IPS-20b (cell line): ENCODE data around the gene SAMD8.

ENCODE experiments used
- H3K27ac ChIP-seq: one replicate; pipeline ENCODE4 v1.5.1; 2013; ENCODE audit warnings: low read length
- H3K27me3 ChIP-seq: 2 replicates; pipeline ENCODE4 v1.6.1; 2013; ENCODE audit warnings: mild to moderate bottlenecking, low read length, inconsistent platforms; ENCODE audit not compliant: insufficient read depth
- H3K36me3 ChIP-seq: 2 replicates; pipeline ENCODE4 v1.6.1; 2013; ENCODE audit warnings: low read depth, mild to moderate bottlenecking, inconsistent platforms, low read length, moderate library complexity; ENCODE audit not compliant: insufficient read depth
- H3K4me1 ChIP-seq: 2 replicates; pipeline ENCODE4 v1.6.1; 2013; ENCODE audit warnings: mild to moderate bottlenecking, control low read depth, inconsistent platforms, low read length, moderate library complexity; ENCODE audit not compliant: insufficient read depth
- H3K4me3 ChIP-seq: 2 replicates; pipeline ENCODE4 v1.5.1; 2013; ENCODE audit warnings: mild to moderate bottlenecking, low read length, inconsistent platforms
- H3K9ac ChIP-seq: 2 replicates; pipeline ENCODE4 v1.6.1; 2013; ENCODE audit warnings: low read depth, mild to moderate bottlenecking, inconsistent platforms, low read length, moderate library complexity
- H3K9me3 ChIP-seq: 2 replicates; pipeline ENCODE4 v1.6.1; 2013; ENCODE audit warnings: mild to moderate bottlenecking, low read depth, low read length, inconsistent platforms; ENCODE audit not compliant: insufficient read depth

The SAMD8 gene

DNA sequence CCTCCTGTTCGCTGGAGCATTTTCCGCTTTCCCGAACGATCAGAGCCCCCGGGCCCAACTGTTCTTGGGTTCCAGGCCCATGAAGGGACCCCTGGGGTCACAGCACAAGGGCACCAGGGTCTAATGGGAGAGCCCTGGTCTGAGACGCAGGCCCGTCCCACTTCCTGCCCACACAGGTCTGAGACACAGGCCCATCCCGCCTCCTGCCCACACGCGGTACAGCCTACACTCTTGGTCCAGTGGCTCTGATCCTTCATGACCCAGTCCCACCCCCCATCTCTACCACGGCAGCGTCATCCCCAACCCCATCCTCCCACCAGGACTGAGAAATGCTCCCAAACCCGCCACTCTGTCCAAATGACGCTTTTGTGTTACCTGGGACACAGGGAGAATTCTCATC, 38.7 kb upstream of the SAMD8 start:
- H3K27ac ChIP-seq = no peak overlapping the region
- peaks cover 10% of the 10 kb centered on the region; the same call in 1 of the 2 replicates for H3K27me3 ChIP-seq
- no peaks in the 10 kb centered on the region for H3K9me3 ChIP-seq
- H3K4me3 ChIP-seq = no peak overlapping the region
- no peaks in the 10 kb centered on the region for H3K36me3 ChIP-seq
- H3K9ac ChIP-seq = no peak overlapping the region
- peaks cover 11% of the 10 kb centered on the region; the same call in 1 of the 2 replicates for H3K4me1 ChIP-seq

DNA sequence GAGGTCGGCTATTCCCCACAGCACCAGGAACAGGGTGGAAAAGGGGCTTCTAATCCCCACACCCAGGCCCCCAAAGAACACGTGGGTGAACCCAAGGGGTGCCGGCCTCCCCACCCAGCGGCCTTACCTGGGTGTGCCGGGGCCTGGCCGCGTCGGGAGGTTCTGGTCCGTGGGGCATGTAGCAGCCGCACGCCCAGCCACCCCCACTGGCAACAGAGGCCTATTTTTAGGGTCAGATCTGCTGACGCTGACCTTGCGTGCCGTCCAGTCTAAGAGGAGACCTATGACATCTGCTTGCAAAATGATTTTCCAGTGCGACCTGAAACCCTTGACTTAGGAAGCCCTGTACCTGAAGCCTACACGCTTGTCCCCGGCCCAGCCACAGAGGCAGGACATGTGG, 38.0 kb upstream of the SAMD8 start:
- Histone ChIP-seq H3K4me1 (peaks cover 11% of the 10 kb centered on the region; the same call in 1 of the 2 replicates), H3K4me3 (no peak overlapping the region), H3K9me3 (no peaks in the 10 kb centered on the region), H3K27ac (no peak overlapping the region), H3K9ac (no peak overlapping the region), H3K36me3 (no peaks in the 10 kb centered on the region), H3K27me3 (peaks cover 10% of the 10 kb centered on the region; the same call in 1 of the 2 replicates)

DNA sequence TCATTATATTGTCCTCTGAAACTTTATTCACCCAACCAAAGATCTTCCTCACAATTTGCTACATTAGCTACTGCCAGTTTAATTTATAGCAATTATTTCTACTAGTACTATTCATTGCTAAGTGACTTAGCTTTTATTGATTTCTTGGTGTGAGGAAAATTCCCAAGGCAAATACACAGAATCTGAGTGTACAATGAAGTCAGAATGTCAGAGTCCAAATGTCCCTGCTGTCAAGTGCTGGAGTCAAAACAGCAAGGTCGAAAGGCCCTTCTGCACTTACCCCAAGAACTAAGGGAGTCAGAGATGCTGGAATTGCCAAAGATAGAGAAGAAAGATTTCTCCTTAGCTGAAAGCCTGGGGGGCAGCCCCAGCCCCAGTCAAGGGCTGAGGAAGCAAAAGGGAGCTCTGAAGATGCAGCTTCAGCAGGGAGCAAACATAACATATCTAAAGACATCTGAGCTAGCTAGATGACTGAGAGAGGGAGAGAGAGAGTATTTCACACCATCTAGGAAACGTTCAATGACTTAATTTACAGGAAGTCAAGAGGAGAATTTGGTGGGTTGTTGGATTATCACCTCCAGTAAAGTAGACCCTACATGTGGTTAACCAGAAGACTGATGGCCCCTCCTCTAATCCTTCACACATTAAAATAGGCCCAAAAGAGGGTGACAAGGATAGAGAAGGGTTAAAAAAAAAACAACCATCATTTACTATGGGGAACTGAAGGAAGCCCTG, 36.6 kb upstream of the SAMD8 start:
- Histone ChIP-seq H3K27me3 (peaks cover 10% of the 10 kb centered on the region; the same call in 1 of the 2 replicates), H3K9ac (no peak overlapping the region), H3K4me3 (no peak overlapping the region), H3K9me3 (no peaks in the 10 kb centered on the region), H3K36me3 (no peaks in the 10 kb centered on the region), H3K4me1 (peaks cover 13% of the 10 kb centered on the region; the same call in 1 of the 2 replicates), H3K27ac (no peak overlapping the region)

DNA sequence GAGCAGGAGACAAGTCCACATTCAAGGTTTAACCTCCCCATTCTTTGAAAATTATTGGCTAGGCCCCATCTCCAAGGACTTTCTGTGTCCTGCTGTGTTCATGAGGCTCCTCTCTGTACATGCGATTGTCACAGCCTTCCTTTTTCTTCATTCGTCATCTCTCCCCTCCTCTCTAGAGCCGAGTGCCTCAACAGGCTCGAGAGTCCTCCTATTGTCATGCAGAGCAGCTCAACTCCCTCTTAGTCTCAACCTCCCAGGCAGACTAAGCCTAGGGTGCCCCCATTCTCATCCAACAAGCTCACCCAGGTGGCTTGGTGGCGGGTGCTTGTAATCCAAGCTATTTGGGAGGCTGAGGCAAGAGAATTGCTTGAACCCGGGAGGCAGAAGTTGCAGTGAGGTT, 35.1 kb upstream of the SAMD8 start:
- H3K27ac ChIP-seq = no peak overlapping the region
- H3K27me3 ChIP-seq = peaks cover 20% of the 10 kb centered on the region; the same call in 1 of the 2 replicates
- no peak overlapping the region for H3K9ac ChIP-seq
- no peaks in the 10 kb centered on the region; the same call in 1 of the 2 replicates for H3K9me3 ChIP-seq
- H3K4me1 ChIP-seq = peaks cover 18% of the 10 kb centered on the region; the same call in 1 of the 2 replicates
- no peak overlapping the region for H3K4me3 ChIP-seq
- no peaks in the 10 kb centered on the region for H3K36me3 ChIP-seq

DNA sequence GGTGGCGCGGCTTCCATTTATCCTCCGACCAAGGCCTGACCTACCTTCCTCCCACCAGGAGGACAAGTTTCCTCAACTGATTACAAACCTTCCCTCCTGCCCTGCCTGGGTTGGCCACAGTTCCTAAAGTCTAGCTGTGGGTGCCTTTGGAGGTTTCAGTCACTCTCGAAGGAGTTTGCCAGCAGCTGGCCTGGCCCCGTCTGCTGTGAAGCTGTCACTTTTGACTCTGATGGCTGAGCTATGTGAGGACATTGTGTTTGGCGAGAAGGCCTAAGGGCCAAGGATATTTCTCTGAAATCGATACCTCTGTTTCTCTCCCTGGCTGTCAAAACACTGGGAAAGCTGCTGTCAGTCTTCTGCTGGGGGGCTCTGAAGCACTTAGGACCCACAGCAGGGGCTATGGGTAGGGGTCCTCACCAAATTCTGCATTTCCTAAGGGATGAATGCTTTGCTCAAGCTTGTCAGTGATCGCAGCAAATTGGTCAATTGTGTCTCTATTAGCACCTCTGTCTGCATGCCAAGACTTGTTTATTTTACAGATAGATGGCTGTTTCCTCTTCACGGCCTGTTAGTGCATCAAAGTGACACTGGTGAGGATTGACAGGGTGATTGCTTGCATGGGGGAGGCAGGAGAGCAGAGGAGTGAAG, 31.9 kb upstream of the SAMD8 start:
- no peak overlapping the region for H3K27ac ChIP-seq
- peaks cover 30% of the 10 kb centered on the region; the same call in 1 of the 2 replicates for H3K27me3 ChIP-seq
- no peak overlapping the region for H3K4me3 ChIP-seq
- no peaks in the 10 kb centered on the region; the same call in 1 of the 2 replicates for H3K9me3 ChIP-seq
- no peaks in the 10 kb centered on the region for H3K36me3 ChIP-seq
- H3K9ac ChIP-seq = no peak overlapping the region
- peaks cover 25% of the 10 kb centered on the region; the same call in 1 of the 2 replicates for H3K4me1 ChIP-seq

DNA sequence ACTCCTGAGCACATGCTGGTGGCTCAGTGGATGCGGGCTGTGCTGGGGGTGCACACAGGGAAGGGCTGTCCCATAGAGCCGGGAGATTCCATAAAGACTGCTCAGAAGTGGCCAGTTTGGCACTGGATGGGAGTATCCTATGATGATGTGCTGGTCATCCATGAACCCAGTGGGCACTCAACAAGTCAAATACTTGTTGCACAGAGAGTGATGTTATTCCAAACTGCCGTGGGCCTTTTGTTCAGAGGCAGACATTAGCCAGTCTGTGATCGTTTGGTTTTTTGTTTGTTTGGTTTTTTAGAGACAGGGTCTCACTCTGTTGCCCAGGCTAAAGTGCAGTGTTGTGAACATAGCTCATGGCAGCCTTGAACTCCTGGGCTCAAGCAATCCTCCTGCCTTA, 30.9 kb upstream of the SAMD8 start:
- H3K27me3 ChIP-seq = peaks cover 28% of the 10 kb centered on the region; the same call in 1 of the 2 replicates
- no peaks in the 10 kb centered on the region for H3K36me3 ChIP-seq
- H3K4me3 ChIP-seq = no peak overlapping the region
- no peak overlapping the region for H3K27ac ChIP-seq
- H3K9me3 ChIP-seq = no peaks in the 10 kb centered on the region; the same call in 1 of the 2 replicates
- H3K4me1 ChIP-seq = peaks cover 29% of the 10 kb centered on the region; the same call in 1 of the 2 replicates
- H3K9ac ChIP-seq = no peak overlapping the region

DNA sequence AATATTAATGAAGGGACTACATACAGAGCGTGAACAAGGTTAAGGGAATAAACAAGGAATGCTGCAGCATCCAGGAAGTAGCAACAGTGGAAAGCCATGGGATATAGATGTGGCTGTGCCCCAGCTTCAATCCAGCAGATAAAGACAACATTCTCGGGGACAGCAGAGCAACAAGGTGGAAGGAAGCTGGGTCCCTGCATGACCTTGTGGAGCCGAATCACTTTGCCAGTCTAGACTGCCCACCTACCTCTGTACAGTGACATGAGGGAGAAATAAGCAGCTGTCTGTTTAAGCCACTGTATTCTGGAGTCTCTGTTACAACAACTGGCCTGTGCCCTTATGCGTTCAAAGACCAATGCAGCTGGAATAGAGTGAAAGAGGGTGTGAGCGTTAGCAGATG, 30.1 kb upstream of the SAMD8 start:
- H3K4me1 ChIP-seq = peaks cover 22% of the 10 kb centered on the region; the same call in 1 of the 2 replicates
- peaks cover 26% of the 10 kb centered on the region; the same call in 1 of the 2 replicates for H3K27me3 ChIP-seq
- H3K27ac ChIP-seq = no peak overlapping the region
- no peaks in the 10 kb centered on the region for H3K36me3 ChIP-seq
- H3K9ac ChIP-seq = no peak overlapping the region
- no peak overlapping the region for H3K4me3 ChIP-seq
- H3K9me3 ChIP-seq = no peaks in the 10 kb centered on the region; the same call in 1 of the 2 replicates

DNA sequence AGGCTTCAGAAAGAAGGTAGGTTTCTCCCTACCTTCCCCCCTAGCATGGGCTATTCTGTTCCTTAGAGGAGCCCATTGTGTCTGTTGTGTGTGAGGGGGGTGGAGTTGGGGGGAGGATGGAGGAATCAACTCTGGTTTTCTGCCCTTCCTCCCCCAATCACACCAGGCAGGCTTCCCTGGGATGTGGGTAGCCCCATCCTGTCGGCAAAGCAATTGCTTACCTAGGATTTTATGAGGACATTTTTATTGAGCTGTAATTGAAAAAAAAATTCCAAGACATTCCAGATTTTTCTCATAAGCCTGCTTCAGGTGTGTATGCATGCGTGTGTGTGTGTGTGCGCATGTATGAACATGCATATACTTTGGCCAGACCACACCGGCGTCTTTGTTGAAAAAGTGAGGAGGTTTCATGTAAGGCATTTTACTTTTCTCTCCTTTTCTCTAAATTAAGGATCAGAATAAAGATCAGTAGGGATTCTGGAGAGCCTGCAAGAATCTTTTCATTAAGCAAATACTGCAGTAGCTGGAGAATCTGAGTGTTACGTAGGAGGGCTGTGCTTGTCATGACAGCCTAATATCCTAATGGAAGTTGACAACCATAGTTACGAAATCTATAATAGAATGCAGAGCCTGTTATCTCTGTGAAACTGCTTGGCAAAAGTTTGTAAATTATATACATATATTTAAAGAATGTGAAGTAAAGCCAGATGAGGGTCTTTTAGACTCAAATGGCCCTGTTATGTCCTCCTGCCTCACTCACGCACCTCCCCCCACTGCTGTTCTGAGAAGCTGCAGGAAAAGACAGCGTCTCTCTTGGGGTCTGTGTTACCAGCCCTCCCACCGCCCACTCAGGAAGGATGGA, 27.3 kb upstream of the SAMD8 start:
- H3K4me1 ChIP-seq = peaks cover 18% of the 10 kb centered on the region; the same call in 1 of the 2 replicates
- no peak overlapping the region for H3K27ac ChIP-seq
- H3K9ac ChIP-seq = no peak overlapping the region
- H3K4me3 ChIP-seq = no peak overlapping the region
- no peaks in the 10 kb centered on the region for H3K36me3 ChIP-seq
- peaks cover 26% of the 10 kb centered on the region; the same call in 1 of the 2 replicates for H3K27me3 ChIP-seq
- H3K9me3 ChIP-seq = no peaks in the 10 kb centered on the region; the same call in 1 of the 2 replicates

DNA sequence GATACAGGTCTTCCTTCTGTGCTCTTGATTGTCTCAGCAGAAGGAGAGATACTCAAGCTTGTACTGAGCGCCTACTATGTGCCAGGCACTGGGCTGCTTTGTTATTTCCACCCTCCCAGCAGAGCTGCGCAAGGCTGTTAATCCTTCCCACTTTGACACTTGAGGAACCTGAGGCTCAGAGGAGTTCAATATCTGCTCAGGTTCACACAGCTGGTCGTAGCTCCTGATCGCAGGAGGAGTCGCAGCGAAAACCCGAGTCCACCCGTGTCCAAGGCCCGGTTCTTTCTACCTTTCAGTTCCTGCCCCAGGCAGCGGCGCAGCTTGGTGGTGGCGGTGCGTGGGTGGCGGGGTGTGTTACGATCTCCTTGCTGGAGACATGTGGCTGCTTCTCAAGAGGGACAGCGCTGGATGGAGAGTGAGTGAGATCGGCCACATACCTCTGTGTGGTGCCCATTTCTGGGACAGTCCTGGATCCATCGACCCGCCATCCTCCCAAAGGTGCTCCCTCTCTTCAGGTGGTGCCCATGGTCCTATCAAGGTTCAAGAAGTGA, 26.5 kb upstream of the SAMD8 start:
- no peak overlapping the region for H3K27ac ChIP-seq

DNA sequence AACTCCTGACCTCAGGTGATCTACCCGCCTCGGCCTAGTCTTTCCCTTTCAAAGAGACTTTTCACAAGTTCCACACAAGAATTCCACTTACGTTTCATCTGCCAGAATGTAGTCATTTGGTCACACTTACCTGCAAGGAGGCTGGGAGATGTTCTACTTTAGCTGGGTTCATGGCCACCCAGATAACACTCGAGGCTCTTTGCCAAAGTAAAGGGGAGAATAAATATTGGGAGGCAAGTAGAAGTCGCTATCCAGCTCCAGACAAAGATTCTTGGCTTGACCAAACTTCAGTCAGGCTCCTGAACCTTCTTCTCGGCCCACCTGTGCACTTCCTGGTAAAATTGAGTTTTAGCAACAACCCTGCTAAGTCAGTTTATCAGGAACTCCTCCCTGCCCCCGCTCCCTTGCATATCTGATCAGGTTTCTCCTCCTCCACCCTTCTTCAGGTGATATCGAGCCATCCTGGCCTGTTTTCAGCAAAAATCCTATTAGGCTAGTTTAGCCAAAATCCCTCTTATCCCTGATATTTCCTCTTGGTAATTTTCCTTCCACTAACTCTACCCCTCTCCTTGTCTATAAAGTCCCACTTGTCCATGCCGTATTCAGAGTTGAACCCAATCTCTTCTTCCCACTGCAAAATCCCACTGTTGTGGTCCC, 25.1 kb upstream of the SAMD8 start:
- Histone ChIP-seq H3K9me3 (no peaks in the 10 kb centered on the region; the same call in 1 of the 2 replicates), H3K9ac (no peak overlapping the region), H3K4me1 (peaks cover 11% of the 10 kb centered on the region; the same call in 1 of the 2 replicates), H3K4me3 (no peak overlapping the region), H3K36me3 (no peaks in the 10 kb centered on the region), H3K27ac (no peak overlapping the region), H3K27me3 (peaks cover 15% of the 10 kb centered on the region; the same call in 1 of the 2 replicates)

More for the DNA sequence above, 26.5 kb upstream of the SAMD8 start:
- Histone ChIP-seq H3K4me3 (no peak overlapping the region), H3K36me3 (no peaks in the 10 kb centered on the region), H3K9me3 (no peaks in the 10 kb centered on the region; the same call in 1 of the 2 replicates), H3K27me3 (peaks cover 26% of the 10 kb centered on the region; the same call in 1 of the 2 replicates), H3K4me1 (peaks cover 15% of the 10 kb centered on the region; the same call in 1 of the 2 replicates), H3K9ac (no peak overlapping the region)
